H9 (cell line): ENCODE results near the gene SDF2L1. TPM values are rescaled to one million over a fixed set of nuclear protein-coding genes. Genes with fewer than 3 reads are reported as not detected.
"Not testable (repeated sequence)": the region's sequence is repeated elsewhere in the genome, so short reads cannot be mapped to it uniquely, and the experiment has no call there.

Source experiments
- DNase-seq: peaks from one replicate; pipeline ENCODE4 v3.0.0-alpha.2; 2017
- H2AFZ ChIP-seq: one replicate; pipeline ENCODE4 v1.6.1; 2013; ENCODE audit warnings: mild to moderate bottlenecking, low read length, control low read depth, moderate library complexity
- H2AK5ac ChIP-seq: 2 replicates; pipeline ENCODE4 v1.6.1; 2013; ENCODE audit warnings: low read length, control low read depth, mixed read lengths; ENCODE audit not compliant: insufficient read length
- H2BK120ac ChIP-seq: one replicate; pipeline ENCODE4 v1.6.1; 2013; ENCODE audit warnings: low read depth, mild to moderate bottlenecking, low read length, control low read depth, inconsistent platforms; ENCODE audit not compliant: poor library complexity, severe bottlenecking
- H2BK12ac ChIP-seq: 2 replicates; pipeline ENCODE4 v1.6.1; 2013; ENCODE audit warnings: low read length, control low read depth, mixed read lengths, low read depth; ENCODE audit not compliant: insufficient read length
- H2BK15ac ChIP-seq: 2 replicates; pipeline ENCODE4 v1.6.1; 2013; ENCODE audit warnings: low read depth, low read length, control low read depth
- H2BK20ac ChIP-seq: one replicate; pipeline ENCODE4 v1.6.1; 2013; ENCODE audit warnings: low read depth, mild to moderate bottlenecking, low read length, control low read depth, inconsistent platforms; ENCODE audit not compliant: poor library complexity, severe bottlenecking
- H2BK5ac ChIP-seq: 2 replicates; pipeline ENCODE4 v1.6.1; 2013; ENCODE audit warnings: low read length, control low read depth, mixed read lengths; ENCODE audit not compliant: insufficient read length
- H3K14ac ChIP-seq: 2 replicates; pipeline ENCODE4 v1.6.1; 2013; ENCODE audit warnings: low read length, control low read depth; ENCODE audit not compliant: insufficient read depth
- H3K18ac ChIP-seq: 2 replicates; pipeline ENCODE4 v1.6.1; 2013; ENCODE audit warnings: low read depth, mild to moderate bottlenecking, mixed read lengths, low read length, control low read depth; ENCODE audit not compliant: insufficient read length
- H3K23ac ChIP-seq: 2 replicates; pipeline ENCODE4 v1.6.1; 2013; ENCODE audit warnings: low read length, control low read depth, mixed read lengths, low read depth; ENCODE audit not compliant: insufficient read length
- H3K23me2 ChIP-seq: 2 replicates; pipeline ENCODE4 v1.6.1; 2013; ENCODE audit warnings: low read depth, mild to moderate bottlenecking, mixed read lengths, low read length, control low read depth; ENCODE audit not compliant: insufficient read length, poor library complexity, severe bottlenecking
- H3K27ac ChIP-seq: 2 replicates; pipeline ENCODE4 v1.5.1; 2013; ENCODE audit warnings: low read length, control low read depth, mixed read lengths, low read depth; ENCODE audit not compliant: insufficient read length
- H3K27me3 ChIP-seq: 2 replicates; pipeline ENCODE4 v1.6.1; 2013; ENCODE audit warnings: low read length, control low read depth, inconsistent platforms; ENCODE audit not compliant: insufficient read depth
- H3K4ac ChIP-seq: 2 replicates; pipeline ENCODE4 v1.6.1; 2013; ENCODE audit warnings: low read depth, mild to moderate bottlenecking, control low read depth, inconsistent platforms, low read length, moderate library complexity
- H3K4me1 ChIP-seq: 2 replicates; pipeline ENCODE4 v1.6.1; 2013; ENCODE audit warnings: low read length, control low read depth, inconsistent platforms; ENCODE audit not compliant: insufficient read depth
- H3K4me2 ChIP-seq: 2 replicates; pipeline ENCODE4 v1.6.1; 2013; ENCODE audit warnings: low read length, control low read depth, mixed read lengths; ENCODE audit not compliant: insufficient read length, insufficient read depth
- H3K56ac ChIP-seq: 2 replicates; pipeline ENCODE4 v1.6.1; 2013; ENCODE audit warnings: low read depth, mild to moderate bottlenecking, mixed read lengths, low read length, control low read depth; ENCODE audit not compliant: insufficient read length
- H3K79me1 ChIP-seq: 2 replicates; pipeline ENCODE4 v1.6.1; 2013; ENCODE audit warnings: low read depth, mild to moderate bottlenecking, moderate library complexity, low read length, control low read depth, inconsistent platforms; ENCODE audit not compliant: insufficient read depth, poor library complexity, severe bottlenecking
- H3K79me2 ChIP-seq: 2 replicates; pipeline ENCODE4 v1.6.1; 2013; ENCODE audit warnings: low read length, control low read depth, inconsistent platforms; ENCODE audit not compliant: insufficient read depth
- H3K9ac ChIP-seq: 2 replicates; pipeline ENCODE4 v1.6.1; 2013; ENCODE audit warnings: low read length, control low read depth, mixed read lengths; ENCODE audit not compliant: insufficient read length; ENCODE audit errors: extremely low read depth
- H3K9me3 ChIP-seq: one replicate; pipeline ENCODE4 v1.6.1; 2013; ENCODE audit warnings: low read depth, low read length, inconsistent platforms; ENCODE audit not compliant: control insufficient read depth
- H3T11ph ChIP-seq: one replicate; pipeline ENCODE4 v1.6.1; 2013; ENCODE audit warnings: mild to moderate bottlenecking, low read length, control low read depth, inconsistent platforms
- H4K20me1 ChIP-seq: one replicate; pipeline ENCODE4 v1.6.1; 2013; ENCODE audit not compliant: control insufficient read depth, insufficient read length, insufficient read depth
- H4K5ac ChIP-seq: 2 replicates; pipeline ENCODE4 v1.6.1; 2013; ENCODE audit warnings: low read depth, mild to moderate bottlenecking, mixed read lengths, low read length, control low read depth; ENCODE audit not compliant: insufficient read length
- H4K8ac ChIP-seq: replicated peaks from 2 replicates; pipeline ENCODE4 v1.6.1; 2013; ENCODE audit warnings: low read length, control low read depth, mixed read lengths, low read depth; ENCODE audit not compliant: insufficient read length
- H4K91ac ChIP-seq: 2 replicates; pipeline ENCODE4 v1.6.1; 2013; ENCODE audit warnings: low read depth, mild to moderate bottlenecking, moderate library complexity, mixed read lengths, low read length, control low read depth; ENCODE audit not compliant: insufficient read length
- H3K27ac Mint-ChIP-seq, 3 experiments: 2 replicates in 2 of 3; 3 replicates in 1 of 3; pipeline ENCODE4 v1.8.0; 2020 to 2021; ENCODE audit warnings: mixed read lengths in 3 of 3, mild to moderate bottlenecking in 1 of 3, moderate library complexity in 1 of 3
- H3K27me3 Mint-ChIP-seq: 2 replicates; pipeline ENCODE4 v1.8.0; 2021; ENCODE audit warnings: low read depth, mild to moderate bottlenecking, moderate library complexity, mixed read lengths
- H3K36me3 Mint-ChIP-seq, 3 experiments: 2 replicates in 2 of 3; 3 replicates in 1 of 3; pipeline ENCODE4 v1.8.0; 2020 to 2021; ENCODE audit warnings: low read depth in 3 of 3, mixed read lengths in 3 of 3; ENCODE audit not compliant: insufficient read depth in 1 of 3
- H3K4me1 Mint-ChIP-seq, 2 experiments: 2 replicates each; pipeline ENCODE4 v1.8.0; 2020; ENCODE audit warnings: mixed read lengths in 2 of 2
- H3K4me3 Mint-ChIP-seq, 2 experiments: 2 replicates in 1 of 2; 3 replicates in 1 of 2; pipeline ENCODE4 v1.8.0; 2020 to 2021; ENCODE audit warnings: mild to moderate bottlenecking in 2 of 2, mixed read lengths in 2 of 2, moderate library complexity in 1 of 2
- H3K9me3 Mint-ChIP-seq, 2 experiments: 2 replicates in 1 of 2; 3 replicates in 1 of 2; pipeline ENCODE4 v1.8.0; 2020; ENCODE audit warnings: mild to moderate bottlenecking in 2 of 2, mixed read lengths in 2 of 2, moderate library complexity in 1 of 2
- CTCF ChIP-seq: fragments of 200-600 bp; sonication (generic); conservative IDR thresholded peaks from 3 replicates; pipeline ENCODE4 v1.8.0; 2021; ENCODE audit warnings: antibody characterized with exemption, mild to moderate bottlenecking
- WGBS: extraction: QIAGEN DNeasy Blood & Tissue Kit; methylation state at CpG from one replicate; pipeline ENCODE4 v1.1.7; 2013; ENCODE audit warnings: missing lambda C conversion rate, low lambda C conversion rate, mixed read lengths; ENCODE audit not compliant: insufficient read length; ENCODE audit errors: extremely low coverage; 5-methylcytosine and 5-hydroxymethylcytosine counted together
- total RNA-seq: library from RNA; stranded (reverse); gene quantifications from 2 replicates; pipeline ENCODE4 v1.2.1, GENCODE V29; 2021

The SDF2L1 gene
- total RNA-seq, 1 experiment from 2014 or later = 36.0 TPM

DNA sequence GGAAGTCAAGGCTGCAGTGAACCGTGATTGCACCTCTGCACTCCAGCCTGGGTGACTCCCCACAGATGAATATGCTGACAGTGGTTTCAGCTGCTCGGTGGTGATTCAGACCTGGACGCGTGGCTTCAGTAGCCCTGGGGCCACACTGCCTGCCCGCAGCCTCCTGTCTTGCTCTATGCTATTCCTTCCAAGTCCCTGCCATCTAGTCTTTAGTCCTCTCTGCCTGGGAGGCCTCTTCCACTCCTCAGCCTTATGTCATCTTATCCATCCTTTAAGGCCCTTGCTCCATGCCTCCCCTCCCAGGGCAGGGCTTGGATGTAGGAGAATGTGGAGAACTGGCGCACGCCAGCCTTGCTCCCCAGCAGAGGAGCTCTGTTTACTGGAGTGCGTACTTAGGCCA is 35.3 kb upstream of the SDF2L1 start:
- no peak overlapping the region for H2BK12ac ChIP-seq
- H2BK5ac ChIP-seq = no peak overlapping the region
- no peak overlapping the region for H2BK120ac ChIP-seq
- H3K23me2 ChIP-seq = no peaks in the 10 kb centered on the region
- Mint-ChIP-seq H3K27me3 (no peaks in the 10 kb centered on the region; the same call in 1 of the 2 replicates), H3K27ac (peak overlapping the region in 2 of 3 experiments; percentile 38 to 66; a peak in 2 of 7 replicates), H3K4me3 (no peak overlapping the region), H3K4me1 (no peaks in the 10 kb centered on the region; a peak in 2 of 4 replicates), H3K9me3 (no peaks in the 10 kb centered on the region), H3K36me3 (peaks cover 23 to 37% (median 29%) of the 10 kb centered on the region in 3 experiments; a peak in 6 of 7 replicates)
- no peaks in the 10 kb centered on the region for H3K27me3 ChIP-seq
- H3K14ac ChIP-seq = no peak overlapping the region
- no peak overlapping the region for H3K4ac ChIP-seq
- H3K79me2 ChIP-seq = peaks cover 10% of the 10 kb centered on the region; the same call in 1 of the 2 replicates
- H3K56ac ChIP-seq = no peak overlapping the region
- no CpG with 5 or more reads among the region's 8 CpGs for WGBS
- no peak overlapping the region for H4K8ac ChIP-seq
- H3K79me1 ChIP-seq = peaks cover 2% of the 10 kb centered on the region
- no peak overlapping the region for H2BK15ac ChIP-seq
- H3K18ac ChIP-seq = no peak overlapping the region
- TF ChIP-seq CTCF = no peak
- no peak overlapping the region for H3K4me2 ChIP-seq
- H2AK5ac ChIP-seq = no peak overlapping the region
- H3K4me1 ChIP-seq = no peaks in the 10 kb centered on the region
- no peaks in the 10 kb centered on the region for H3K9me3 ChIP-seq
- no peak overlapping the region for H4K5ac ChIP-seq
- no peak overlapping the region for H4K91ac ChIP-seq
- H3K9ac ChIP-seq = no peak overlapping the region
- no peak for DNase-seq
- H3K27ac ChIP-seq = no peak overlapping the region
- H2AFZ ChIP-seq = no peak overlapping the region
- H3K23ac ChIP-seq = no peak overlapping the region
- H4K20me1 ChIP-seq = peaks cover 2% of the 10 kb centered on the region
- H3T11ph ChIP-seq = no peak overlapping the region
- H2BK20ac ChIP-seq = no peak overlapping the region

DNA sequence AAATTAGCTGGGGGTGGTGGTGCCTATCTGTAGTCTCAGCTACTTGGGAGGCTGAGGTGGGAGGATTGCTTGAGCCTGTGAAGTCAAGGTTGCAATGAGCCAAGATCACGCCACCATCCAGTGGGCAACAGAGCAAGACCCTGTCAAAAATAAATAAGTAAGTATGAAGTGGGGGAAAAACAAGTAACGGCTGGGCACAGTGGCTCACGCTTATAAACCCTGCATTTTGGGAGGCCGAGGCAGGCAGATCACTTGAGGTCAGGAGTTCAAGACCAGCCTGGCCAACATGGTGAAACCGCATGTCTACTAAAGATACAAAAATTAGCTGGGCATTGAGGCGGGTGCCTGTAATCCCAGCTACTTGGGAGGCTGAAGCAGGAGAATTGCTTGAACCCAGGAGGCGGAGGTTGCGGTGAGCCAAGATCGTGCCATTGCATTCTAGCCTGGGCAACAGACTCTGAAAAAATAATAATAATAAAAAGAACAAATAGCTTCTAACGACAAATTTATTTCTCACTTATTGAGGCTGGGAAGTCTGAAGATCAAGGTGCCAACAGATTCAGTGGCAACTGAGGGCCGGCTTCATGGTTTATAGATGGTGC is 32.4 kb upstream of the SDF2L1 start:
- not testable (repeated sequence) for H4K20me1 ChIP-seq, H3K9me3 Mint-ChIP-seq
- peaks cover 14% of the 10 kb centered on the region; the same call in 1 of the 2 replicates for H3K79me2 ChIP-seq

More for the DNA sequence above, 32.4 kb upstream of the SDF2L1 start:
- not testable (repeated sequence) for H3K27ac Mint-ChIP-seq, H2BK12ac ChIP-seq, H4K91ac ChIP-seq, H3K79me1 ChIP-seq, H2AK5ac ChIP-seq, DNase-seq, H3K9ac ChIP-seq, H2BK120ac ChIP-seq, H2BK5ac ChIP-seq, H3K27me3 Mint-ChIP-seq, H3K27me3 ChIP-seq, H3K18ac ChIP-seq, H2AFZ ChIP-seq, H3K23me2 ChIP-seq, H3K4me3 Mint-ChIP-seq, H3K4ac ChIP-seq, H3K56ac ChIP-seq, H3K9me3 ChIP-seq, H3K23ac ChIP-seq, H2BK15ac ChIP-seq, H4K8ac ChIP-seq, H3K4me1 ChIP-seq, H2BK20ac ChIP-seq, H3K27ac ChIP-seq, H3T11ph ChIP-seq, H3K4me2 ChIP-seq, H3K4me1 Mint-ChIP-seq, H4K5ac ChIP-seq, H3K14ac ChIP-seq
- no CpG with 5 or more reads among the region's 11 CpGs for WGBS
- peaks cover 39 to 54% (median 42%) of the 10 kb centered on the region in 3 experiments; a peak in 6 of 7 replicates for H3K36me3 Mint-ChIP-seq
